GM12892 (cell line): ENCODE results near the gene SYNE1.

Source experiments
- DNase-seq: peaks from one replicate; pipeline ENCODE4 v3.0.0; 2011; ENCODE audit not compliant: insufficient read length
- FAIRE-seq: peaks from 2 replicates; lab custom pipeline; 2011; peaks lifted over from hg19 to GRCh38; lab: Jason Lieb, UNC
- POLR2A ChIP-seq: IDR thresholded peaks from 2 replicates; pipeline ENCODE4 v1.6.1; 2011; ENCODE audit warnings: low read depth, low read length, control low read depth
- POLR2AphosphoS5 ChIP-seq: IDR thresholded peaks from 2 replicates; pipeline ENCODE4 v1.6.1; 2011; ENCODE audit warnings: low read depth, low read length, control low read depth
- TAF1 ChIP-seq: IDR thresholded peaks from 2 replicates; pipeline ENCODE4 v1.6.1; 2011; ENCODE audit warnings: low read depth, mild to moderate bottlenecking, control low read depth, low read length, borderline replicate concordance

Gene SYNE1

DNA sequence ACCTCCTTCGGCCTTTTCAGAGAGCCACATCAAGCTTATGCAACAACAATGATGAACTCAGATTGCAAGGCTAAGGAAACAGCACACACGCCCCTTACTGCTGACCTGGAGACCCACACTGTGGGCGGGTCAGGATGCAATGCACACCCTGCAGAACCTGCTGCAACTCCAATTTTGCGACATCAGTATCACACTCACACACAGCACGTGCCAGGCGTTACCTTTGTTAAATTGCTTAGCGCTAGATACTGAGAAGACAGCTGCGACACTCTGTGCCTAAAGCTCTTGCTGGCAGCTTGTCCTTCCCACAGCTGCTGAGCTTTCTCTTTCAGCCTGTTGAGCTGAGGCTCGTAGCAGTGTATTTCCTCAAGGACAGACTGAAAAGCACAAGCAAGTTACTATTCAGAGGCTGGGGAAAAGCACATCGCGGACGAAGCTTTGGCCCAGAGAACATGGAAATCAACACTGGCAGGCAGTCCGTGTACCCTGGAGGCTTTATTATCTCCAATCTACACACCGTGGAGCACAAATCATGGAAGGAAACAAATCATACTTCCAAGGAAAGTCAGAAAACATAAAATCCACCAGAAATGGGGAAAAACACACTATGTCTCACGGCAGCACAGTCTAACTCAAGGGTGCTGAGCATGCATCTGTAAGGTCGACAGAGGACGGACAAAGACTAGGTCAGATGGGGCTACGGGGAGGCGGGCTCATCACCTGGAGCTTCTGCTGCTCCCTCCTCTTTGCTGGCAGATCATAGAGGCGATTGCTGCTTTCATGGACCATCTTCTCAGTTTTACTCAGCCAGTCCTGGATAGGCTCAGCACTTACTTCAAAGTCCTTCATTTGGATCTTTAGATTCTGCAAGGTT is 268.2 kb downstream of the SYNE1 start:
- TF ChIP-seq TAF1 (no peak), POLR2AphosphoS5 (no peak), POLR2A (no peak)
- FAIRE-seq, result no peak

DNA sequence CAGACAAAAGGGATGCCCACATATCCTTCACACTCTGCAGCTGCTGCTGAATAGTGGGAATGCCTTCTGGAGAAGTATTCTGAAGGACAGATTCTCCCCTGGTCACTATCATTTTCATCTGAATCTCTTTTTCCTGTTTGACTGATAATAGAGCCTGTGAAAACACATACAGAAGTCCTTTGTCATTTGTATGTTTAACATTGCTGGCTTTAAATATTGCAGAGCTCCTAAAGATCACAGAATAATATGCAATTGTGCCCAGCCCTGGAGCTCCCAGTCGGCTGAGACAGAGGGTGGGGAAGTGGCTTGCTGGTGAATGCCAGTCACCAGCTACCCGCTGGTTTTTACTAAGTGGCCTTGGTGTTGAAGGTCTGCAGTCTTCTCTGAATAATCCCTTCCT is 272.3 kb downstream of the SYNE1 start:
- DNase-seq, result no peak
- FAIRE-seq, result no peak
- TF ChIP-seq POLR2A, result no peak

More for the DNA sequence above, 268.2 kb downstream of the SYNE1 start:
- DNase-seq, result no peak

GRCh38 chr6:152360034-152360433 is 277.1 kb downstream of the SYNE1 start:
- DNase-seq (no peak), FAIRE-seq (no peak)
- TF ChIP-seq TAF1, result no peak
- TF ChIP-seq POLR2A, result no peak
- no peak for TF ChIP-seq POLR2AphosphoS5

GRCh38 chr6:152356662-152357061 is 280.5 kb downstream of the SYNE1 start:
- TF ChIP-seq TAF1 (no peak), POLR2A (no peak), POLR2AphosphoS5 (no peak)
- FAIRE-seq (no peak), DNase-seq (no peak)

DNA sequence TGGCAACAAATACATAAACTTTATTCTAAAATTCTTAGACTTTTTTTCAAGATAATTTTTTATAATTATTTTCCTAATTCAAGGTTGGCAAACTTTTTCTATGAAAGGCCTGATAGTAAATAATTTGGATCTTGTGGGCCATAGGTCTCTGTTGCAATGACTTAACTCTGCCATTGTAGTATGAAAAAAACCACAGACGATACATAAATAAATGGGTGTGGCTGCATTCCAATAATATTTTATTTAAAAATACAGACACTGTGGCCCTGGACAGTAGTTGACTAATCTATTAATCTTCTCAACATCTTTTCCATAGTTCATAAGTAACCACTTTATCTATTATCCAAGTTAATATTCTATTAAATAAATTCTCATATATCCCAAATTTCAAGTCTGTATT is 281.1 kb downstream of the SYNE1 start:
- FAIRE-seq (no peak), DNase-seq (no peak)
- TF ChIP-seq TAF1, result no peak
- TF ChIP-seq POLR2A, result no peak
- no peak for TF ChIP-seq POLR2AphosphoS5

DNA sequence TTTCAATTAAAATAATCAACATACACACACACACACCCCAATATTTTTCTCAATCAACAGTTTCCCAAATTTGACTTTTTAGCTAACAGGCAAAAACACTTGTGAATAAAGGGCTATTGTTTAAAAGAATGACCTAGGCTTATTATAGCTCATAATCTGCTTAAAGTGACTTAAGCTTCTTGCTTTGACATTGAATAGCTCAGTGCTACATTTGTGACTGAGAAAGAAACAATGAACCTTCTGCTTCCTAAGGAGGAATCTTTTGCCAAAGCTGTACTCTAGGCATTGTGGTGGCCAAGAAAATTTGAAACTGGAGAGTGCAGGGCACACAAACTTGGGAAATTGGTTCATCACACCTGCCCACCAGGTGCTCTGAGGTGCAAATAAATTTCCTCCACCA is 282.0 kb downstream of the SYNE1 start:
- FAIRE-seq (no peak), DNase-seq (no peak)
- TF ChIP-seq POLR2A (no peak), TAF1 (no peak), POLR2AphosphoS5 (no peak)

DNA sequence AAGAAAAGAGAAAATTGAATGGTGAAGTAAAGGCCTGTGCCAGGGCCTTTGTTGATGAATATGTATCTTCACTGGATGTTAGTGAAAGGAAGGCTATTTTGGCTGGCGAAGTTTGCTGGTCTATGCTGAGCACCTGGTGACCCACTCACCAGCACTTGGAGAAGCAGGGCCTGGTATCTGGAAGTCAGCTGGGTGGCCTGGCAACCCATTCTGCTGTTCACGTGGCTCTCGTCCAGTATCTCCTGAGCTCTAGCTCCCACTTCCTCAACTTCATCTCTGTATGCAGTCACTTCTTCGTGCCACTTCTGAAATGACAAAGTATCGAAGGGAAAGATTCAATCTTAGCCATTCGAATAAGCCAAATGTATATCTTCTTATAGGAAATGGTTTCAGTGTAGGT is 283.7 kb downstream of the SYNE1 start:
- no peak for DNase-seq
- TF ChIP-seq POLR2A (no peak), POLR2AphosphoS5 (no peak), TAF1 (no peak)
- FAIRE-seq, result no peak

DNA sequence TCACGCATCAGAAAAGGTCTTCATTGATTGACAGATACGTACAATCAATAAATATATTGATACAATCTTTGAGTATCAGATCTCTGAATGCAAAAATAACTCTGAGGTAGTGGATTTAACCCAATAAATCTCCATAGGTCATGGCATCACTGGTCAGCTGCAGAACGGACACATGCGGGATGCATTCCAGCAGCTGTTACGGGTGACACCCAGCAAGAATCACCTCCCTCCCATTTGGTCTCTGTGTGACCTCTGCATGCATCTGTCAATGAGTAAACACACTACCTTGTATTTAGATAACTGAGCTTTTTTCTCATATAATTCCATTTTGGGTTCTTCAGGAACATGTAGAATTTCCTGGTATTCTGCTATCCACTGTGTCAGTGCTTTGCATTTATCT is 285.4 kb downstream of the SYNE1 start:
- DNase-seq, result no peak
- FAIRE-seq, result no peak
- TF ChIP-seq TAF1 (no peak), POLR2AphosphoS5 (no peak), POLR2A (no peak)

- DNase-seq, result no peak
- no peak for FAIRE-seq
- TF ChIP-seq POLR2AphosphoS5, result no peak
- no peak for TF ChIP-seq POLR2A
- no peak for TF ChIP-seq TAF1
Measured at GRCh38 chr6:152351110-152351509, 286.1 kb downstream of the SYNE1 start.

DNA sequence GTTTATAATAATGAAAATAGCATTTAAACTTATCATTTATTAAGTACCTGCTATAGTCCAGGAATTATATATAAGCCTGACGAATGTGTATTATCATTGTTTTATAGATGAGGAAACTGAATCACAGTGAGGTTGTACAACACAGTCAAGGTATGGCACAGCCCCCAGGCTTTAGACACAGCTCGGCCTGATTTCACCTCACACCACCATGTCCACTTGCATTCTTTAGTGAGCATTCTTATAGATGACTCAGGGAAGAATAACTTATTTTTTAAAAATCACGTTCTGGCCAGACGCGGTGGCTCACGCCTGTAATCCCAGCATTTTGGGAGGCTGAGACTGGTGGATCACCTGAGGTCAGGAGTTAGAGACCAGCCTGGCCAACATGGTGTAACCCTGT is 289.0 kb downstream of the SYNE1 start:
- FAIRE-seq, result no peak
- TF ChIP-seq POLR2A (no peak), POLR2AphosphoS5 (no peak), TAF1 (no peak)

DNA sequence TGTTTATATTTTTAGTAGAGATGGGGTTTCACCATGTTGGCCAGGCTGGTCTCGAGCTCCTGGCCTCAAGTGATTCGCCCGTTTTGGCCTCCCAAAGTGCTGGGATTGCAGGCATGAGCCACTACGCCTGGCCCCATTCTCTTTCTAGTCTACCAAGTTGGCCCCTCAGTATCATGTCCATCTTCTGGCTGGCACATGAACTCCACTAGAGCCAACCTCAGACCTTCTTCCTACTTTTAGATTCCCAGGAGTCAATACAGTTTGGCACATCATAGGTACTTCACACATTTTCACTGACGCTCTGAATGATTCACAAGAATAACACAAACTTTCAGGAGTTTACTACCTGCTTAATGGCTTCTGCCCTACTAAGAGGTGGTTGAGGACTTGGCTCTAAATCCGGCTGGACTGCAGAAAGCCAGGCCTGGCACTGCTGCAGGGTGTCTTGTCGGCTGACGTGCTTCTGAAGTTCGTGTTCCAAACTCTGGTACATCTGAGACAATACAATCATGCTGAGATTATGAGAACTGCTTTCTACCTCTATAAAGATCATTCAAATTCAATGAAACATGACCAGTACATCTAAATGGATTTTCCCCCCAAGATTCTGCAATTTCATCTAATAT is 293.3 kb downstream of the SYNE1 start:
- DNase-seq (no peak), FAIRE-seq (no peak)
- TF ChIP-seq POLR2A, result no peak
- no peak for TF ChIP-seq TAF1

More for the DNA sequence above, 289.0 kb downstream of the SYNE1 start:
- no peak for DNase-seq

- FAIRE-seq, result no peak
Measured at GRCh38 chr6:152341596-152341995, 295.6 kb downstream of the SYNE1 start.

More at GRCh38 chr6:152341596-152341995, 295.6 kb downstream of the SYNE1 start:
- TF ChIP-seq POLR2AphosphoS5 (no peak), POLR2A (no peak), TAF1 (no peak)
- no peak for DNase-seq
